ENCODE data around the gene KLHDC7A. TPM values are rescaled to one million over a fixed set of nuclear protein-coding genes. Genes with fewer than 3 reads are reported as not detected.
"Not testable (repeated sequence)": the region's sequence is repeated elsewhere in the genome, so short reads cannot be mapped to it uniquely, and the experiment has no call there.

KLHDC7A gene
- total and polyA plus RNA-seq, 4 donors: 1.0 to 4.9 (median 1.6) TPM

GRCh38 chr1:18458133-18459092 lies 22.3 kb upstream of the KLHDC7A start:
- Histone ChIP-seq H3K36me3 (ENCODE audit: control insufficient read depth in 4 of 4, insufficient read depth in 4 of 4, low read length in 4 of 4) (no peaks in the 10 kb centered on the region), H3K4me3 (no peak overlapping the region), H3K9me3 (ENCODE audit: control insufficient read depth in 4 of 4, insufficient read depth in 3 of 4, low read length in 3 of 4) (no peaks in the 10 kb centered on the region), H3K4me1 (ENCODE audit: control insufficient read depth in 5 of 5, insufficient read depth in 5 of 5, low read length in 5 of 5) (peaks cover 0 to 2% (median 0%) of the 10 kb centered on the region in 5 donors), H3K27me3 (ENCODE audit: control insufficient read depth in 3 of 3, insufficient read depth in 3 of 3, low read length in 2 of 3) (peaks cover 0 to 16% (median 5%) of the 10 kb centered on the region in 3 donors), H3K9ac (ENCODE audit: insufficient read depth in 1 of 2, low read length in 2 of 2) (no peak overlapping the region), H3K27ac (ENCODE audit: low read depth in 1 of 2, low read length in 1 of 2) (no peak overlapping the region)
- DNase-seq: no peak
- no peak for TF ChIP-seq CTCF (IDR thresholded peaks at IDR 0.05; ENCODE audit: control extremely low read depth, extremely low read depth)
- ATAC-seq (ENCODE audit: insufficient read depth, low FRiP score): no peak
- 72 to 74% methylated on average over 15 of the region's 15 CpGs for WGBS, 2 donors

GRCh38 chr1:18461656-18462055 lies 19.1 kb upstream of the KLHDC7A start:
- 85 to 88% methylated on average over 10 of the region's 10 CpGs for WGBS, 2 donors
- no peaks in the 10 kb centered on the region for H3K36me3 ChIP-seq (ENCODE audit: control insufficient read depth in 4 of 4, insufficient read depth in 4 of 4, low read length in 4 of 4)
- peaks cover 0 to 16% (median 5%) of the 10 kb centered on the region in 3 donors for H3K27me3 ChIP-seq (ENCODE audit: control insufficient read depth in 3 of 3, insufficient read depth in 3 of 3, low read length in 2 of 3)

GRCh38 chr1:18462517-18462916 lies 18.2 kb upstream of the KLHDC7A start:
- ATAC-seq (ENCODE audit: insufficient read depth, low FRiP score); H3K4me3 ChIP-seq; DNase-seq; H3K36me3 ChIP-seq (ENCODE audit: control insufficient read depth in 4 of 4, insufficient read depth in 4 of 4, low read length in 4 of 4); H3K9ac ChIP-seq (ENCODE audit: insufficient read depth in 1 of 2, low read length in 2 of 2); H3K9me3 ChIP-seq (ENCODE audit: control insufficient read depth in 4 of 4, insufficient read depth in 3 of 4, low read length in 3 of 4); H3K27ac ChIP-seq (ENCODE audit: low read depth in 1 of 2, low read length in 1 of 2); H3K4me1 ChIP-seq (ENCODE audit: control insufficient read depth in 5 of 5, insufficient read depth in 5 of 5, low read length in 5 of 5): not testable (repeated sequence)
- H3K27me3 ChIP-seq (ENCODE audit: control insufficient read depth in 3 of 3, insufficient read depth in 3 of 3, low read length in 2 of 3): peaks cover 0 to 16% (median 5%) of the 10 kb centered on the region in 3 donors
- WGBS, 2 donors: 89 to 93% methylated on average over 5 of the region's 5 CpGs

More at GRCh38 chr1:18461656-18462055, 19.1 kb upstream of the KLHDC7A start:
- Histone ChIP-seq H3K4me1 (ENCODE audit: control insufficient read depth in 5 of 5, insufficient read depth in 5 of 5, low read length in 5 of 5) (peaks cover 0 to 2% (median 0%) of the 10 kb centered on the region in 5 donors), H3K27ac (ENCODE audit: low read depth in 1 of 2, low read length in 1 of 2) (no peak overlapping the region), H3K9ac (ENCODE audit: insufficient read depth in 1 of 2, low read length in 2 of 2) (no peak overlapping the region), H3K4me3 (no peak overlapping the region), H3K9me3 (ENCODE audit: control insufficient read depth in 4 of 4, insufficient read depth in 3 of 4, low read length in 3 of 4) (no peaks in the 10 kb centered on the region)
- DNase-seq (no peak), ATAC-seq (ENCODE audit: insufficient read depth, low FRiP score) (no peak)
- no peak for TF ChIP-seq CTCF (IDR thresholded peaks at IDR 0.05; ENCODE audit: control extremely low read depth, extremely low read depth)

GRCh38 chr1:18463063-18463462 lies 17.7 kb upstream of the KLHDC7A start:
- Histone ChIP-seq H3K9ac (ENCODE audit: insufficient read depth in 1 of 2, low read length in 2 of 2) (no peak overlapping the region), H3K36me3 (ENCODE audit: control insufficient read depth in 4 of 4, insufficient read depth in 4 of 4, low read length in 4 of 4) (no peaks in the 10 kb centered on the region), H3K27ac (ENCODE audit: low read depth in 1 of 2, low read length in 1 of 2) (no peak overlapping the region), H3K9me3 (ENCODE audit: control insufficient read depth in 4 of 4, insufficient read depth in 3 of 4, low read length in 3 of 4) (no peaks in the 10 kb centered on the region), H3K4me3 (no peak overlapping the region), H3K4me1 (ENCODE audit: control insufficient read depth in 5 of 5, insufficient read depth in 5 of 5, low read length in 5 of 5) (peaks cover 0 to 2% (median 0%) of the 10 kb centered on the region in 5 donors), H3K27me3 (ENCODE audit: control insufficient read depth in 3 of 3, insufficient read depth in 3 of 3, low read length in 2 of 3) (peaks cover 0 to 16% (median 5%) of the 10 kb centered on the region in 3 donors)
- no peak for TF ChIP-seq CTCF (IDR thresholded peaks at IDR 0.05; ENCODE audit: control extremely low read depth, extremely low read depth)
- ATAC-seq (ENCODE audit: insufficient read depth, low FRiP score) (no peak), DNase-seq (no peak)
- WGBS, 2 donors: 81 to 82% methylated on average over 8 of the region's 8 CpGs

Measured in lung (tissue), 12 donors.